GM12878 (cell line): Measurements from ENCODE around the gene FAM53B. TPM values are rescaled to one million over a fixed set of nuclear protein-coding genes. Genes with fewer than 3 reads are reported as not detected.

ENCODE experiments used
- ATAC-seq: fragments of 200-7000 bp; cut with Tn5 transposase; 3 replicates; pipeline ENCODE4 v1.9.1; 2020; ENCODE audit warnings: mild to moderate bottlenecking, moderate library complexity
- BruUV-seq: library from RNA; stranded (reverse); fragments of 400-500 nt; replicated peaks from 2 replicates; lab custom pipeline; 2021; lab: Mats Ljungman, UMichigan
- CTCF ChIA-PET: fragments of 300-600 bp; sonication (Branson Sonifier 250); formaldehyde crosslinking; extraction: SDS; loops from one replicate; lab custom pipeline; 2021; ENCODE audit warnings: inconsistent platforms; lab: Yijun Ruan, JAX
- POLR2A ChIA-PET: fragments of 350-600 bp; formaldehyde crosslinking; extraction: SDS; loops from one replicate; lab custom pipeline; 2021; ENCODE audit warnings: inconsistent platforms; lab: Charles Lee
- RAD21 ChIA-PET: fragments of 300-600 bp; sonication (Branson Sonifier 250); formaldehyde crosslinking; loops from one replicate; lab custom pipeline; 2023; ENCODE audit warnings: antibody characterized with exemption; ENCODE audit not compliant: unreplicated experiment; lab: Charles Lee
- SMC1A ChIA-PET: fragments of 300-600 bp; sonication (Branson Sonifier 250); formaldehyde crosslinking; loops from one replicate; lab custom pipeline; 2023; ENCODE audit not compliant: unreplicated experiment, uncharacterized antibody; lab: Charles Lee
- DNase-seq: peaks from one replicate; pipeline ENCODE4 v3.0.0-alpha.2; 2011; ENCODE audit warnings: low read depth, low spot score
- FAIRE-seq: peaks from 3 replicates; lab custom pipeline; 2011; peaks lifted over from hg19 to GRCh38; lab: Jason Lieb, UNC
- H2AFZ ChIP-seq: 2 replicates; pipeline ENCODE4 v1.6.0; 2011; ENCODE audit warnings: low read depth, low read length, control low read depth; ENCODE audit not compliant: control insufficient read depth
- H3K27ac ChIP-seq: 2 replicates; pipeline ENCODE4 v1.5.1; 2011; ENCODE audit warnings: control low read depth; ENCODE audit not compliant: control insufficient read depth, insufficient read depth
- H3K27me3 ChIP-seq, 2 experiments: replicated peaks in 1 of 2; 2 replicates each; pipeline versions ENCODE4 v1.6.0 to v1.6.1; 2011; ENCODE audit warnings: low read length in 1 of 2; ENCODE audit not compliant: control insufficient read depth in 2 of 2, insufficient read depth in 2 of 2
- H3K36me3 ChIP-seq, 2 experiments: 2 replicates each; pipeline ENCODE4 v1.5.1; 2011; ENCODE audit warnings: low read length in 1 of 2; ENCODE audit not compliant: control insufficient read depth in 2 of 2, insufficient read depth in 2 of 2
- H3K4me1 ChIP-seq: 2 replicates; pipeline ENCODE4 v1.6.1; 2011; ENCODE audit warnings: mild to moderate bottlenecking, low read length, moderate library complexity, mixed read lengths; ENCODE audit not compliant: control insufficient read depth, insufficient read depth
- H3K4me2 ChIP-seq: 2 replicates; pipeline ENCODE4 v1.6.0; 2011; ENCODE audit warnings: control low read depth; ENCODE audit not compliant: control insufficient read depth, insufficient read depth
- H3K4me3 ChIP-seq: fragments of 200-600 bp; sonication (generic); 2 replicates; pipeline ENCODE4 v1.5.1; 2016
- H3K79me2 ChIP-seq: 2 replicates; pipeline ENCODE4 v1.6.0; 2011; ENCODE audit warnings: low read length; ENCODE audit not compliant: control insufficient read depth, insufficient read depth
- H3K9ac ChIP-seq: 2 replicates; pipeline ENCODE4 v1.8.0; 2011; ENCODE audit warnings: low read length, control low read depth, mixed read lengths; ENCODE audit not compliant: control insufficient read depth, insufficient read depth
- H3K9me3 ChIP-seq: replicated peaks from 3 replicates; pipeline ENCODE4 v1.5.1; 2011; ENCODE audit warnings: mild to moderate bottlenecking, low read length; ENCODE audit not compliant: control insufficient read depth, insufficient read depth
- H4K20me1 ChIP-seq: 2 replicates; pipeline ENCODE4 v1.6.0; 2011; ENCODE audit not compliant: control insufficient read depth, insufficient read depth
- NFXL1 ChIP-seq: fragments of 450-650 bp; IDR thresholded peaks from 2 replicates; pipeline ENCODE4 v1.6.1; 2017; ENCODE audit warnings: antibody characterized with exemption, mild to moderate bottlenecking, borderline replicate concordance
- PRDM15 ChIP-seq: fragments of 450-650 bp; formaldehyde crosslinking; IDR thresholded peaks from 2 replicates; pipeline ENCODE4 v1.4.0; 2020; ENCODE audit warnings: mild to moderate bottlenecking, moderate library complexity
- WGBS: methylation state at CpG from one replicate; pipeline ENCODE4 v1.1.6; 2016; ENCODE audit warnings: low lambda C conversion rate; ENCODE audit not compliant: insufficient replicate concordance, insufficient coverage; ENCODE audit errors: missing lambda C conversion rate; 5-methylcytosine and 5-hydroxymethylcytosine counted together
- in situ Hi-C: fragments of 300-500 bp; cut with MboI; formaldehyde crosslinking; loops from 9 replicates; pipeline ENCODE4 v1.14.3; 2018; ENCODE audit warnings: mixed read lengths
- intact Hi-C: fragments of 100-400 bp; cut with micrococcal nuclease; formaldehyde crosslinking; loops from one replicate; pipeline ENCODE4 v1.14.2; 2022; ENCODE audit not compliant: unreplicated experiment
- polyA plus RNA-seq, 11 experiments: library from polyadenylated mRNA; depleted of rRNA in 4 of 11; unstranded in 6 of 11; stranded (reverse) in 5 of 11; fragments of >200 nt; fragmentation: Nextera tagmentation in 4 of 11; fragmentation: Illumina TruSeq in 1 of 11; extraction: Ambion mirVana in 4 of 11; extraction: Trizol in 1 of 11; gene quantifications; 1 replicate in 1 of 11; 2 replicates in 10 of 11; pipeline versions ENCODE4 v1.2.1 to v1.2.3, GENCODE V29; 2011 to 2016; ENCODE audit warnings: inconsistent platforms in 2 of 11, missing spikeins in 2 of 11, low read depth in 1 of 11
- total RNA-seq, 4 experiments: library from RNA; depleted of rRNA in 3 of 4; stranded (reverse); fragments of >200 nt in 3 of 4; fragmentation: Illumina TruSeq in 1 of 4; extraction: Trizol in 1 of 4; gene quantifications; 2 replicates each; pipeline versions ENCODE4 v1.2.1 to v1.2.3, GENCODE V29; 2013 to 2021

FAM53B gene
- total and polyA plus RNA-seq, 10 of the 15 experiments (the other 5 are each of a cell fraction or from before 2014, with no cell fraction given) = 0.05 to 26.3 (median 8.1) TPM

- RAD21 ChIA-PET = interaction anchor here (0.9 to 1.6 kb wide), 2 partner anchors 18 to 104 kb away, joined by 3 read pairs; no protein-coding TSS in a partner anchor
- BruUV-seq = no TSS peak
- in situ Hi-C loops = no loop called here
Measured at GRCh38 chr10:124637746-124638145, 106.4 kb downstream of the FAM53B start.

More at GRCh38 chr10:124637746-124638145, 106.4 kb downstream of the FAM53B start:
- no peak for DNase-seq
- no peak overlapping the region for H2AFZ ChIP-seq
- H3K79me2 ChIP-seq = no peaks in the 10 kb centered on the region; the same call in 1 of the 2 replicates
- intact Hi-C loops = no loop called here
- H3K36me3 ChIP-seq = peaks cover 0 to 8% of the 10 kb centered on the region in 2 experiments; a peak in 2 of 4 replicates
- no peak for TF ChIP-seq PRDM15 (CRISPR knock-in tag)
- no peak for TF ChIP-seq NFXL1
- no peak overlapping the region for H3K4me2 ChIP-seq
- SMC1A ChIA-PET = interaction anchor here (2.3 kb wide), 1 partner anchor 59 kb away, joined by 5 read pairs; no protein-coding TSS in a partner anchor
- FAIRE-seq = no peak
- ATAC-seq = no peak
- H3K27ac ChIP-seq = no peak overlapping the region
- no peak overlapping the region for H3K4me3 ChIP-seq
- peaks cover 24% of the 10 kb centered on the region for H3K4me1 ChIP-seq
- H4K20me1 ChIP-seq = no peaks in the 10 kb centered on the region
- no peak overlapping the region for H3K9ac ChIP-seq
- 100% methylated on average over 8 of the region's 8 CpGs for WGBS
- peaks cover 4% of the 10 kb centered on the region; the same call in 1 of the 3 replicates for H3K9me3 ChIP-seq
- CTCF ChIA-PET = interaction anchor here (2.1 kb wide), 1 partner anchor 104 kb away, joined by 7 read pairs; no protein-coding TSS in a partner anchor
- POLR2A ChIA-PET = no interaction called here
- no peaks in the 10 kb centered on the region for H3K27me3 ChIP-seq
